HG03469 (cell line): ENCODE results near the gene UBE2L5.

ENCODE experiments used
- ATAC-seq: cut with Tn5 transposase; IDR thresholded peaks from one replicate; pipeline ENCODE4 v1.9.1; 2021; ENCODE audit warnings: mild to moderate bottlenecking, moderate library complexity, moderate number of reproducible peaks; ENCODE audit not compliant: unreplicated experiment

UBE2L5 gene

GRCh38 chr13:30404207-30404606 lies 18.1 kb upstream of the UBE2L5 start:
- no peak for ATAC-seq

- no peak for ATAC-seq
These were observed 15.4 kb upstream of the UBE2L5 start for GRCh38 chr13:30406779-30407416.

GRCh38 chr13:30408319-30409101 lies 13.8 kb upstream of the UBE2L5 start:
- peak; percentile 74 for ATAC-seq

GRCh38 chr13:30409886-30410704 lies 12.2 kb upstream of the UBE2L5 start:
- ATAC-seq = no peak

GRCh38 chr13:30410705-30411125 lies 11.6 kb upstream of the UBE2L5 start:
- no peak for ATAC-seq

DNA sequence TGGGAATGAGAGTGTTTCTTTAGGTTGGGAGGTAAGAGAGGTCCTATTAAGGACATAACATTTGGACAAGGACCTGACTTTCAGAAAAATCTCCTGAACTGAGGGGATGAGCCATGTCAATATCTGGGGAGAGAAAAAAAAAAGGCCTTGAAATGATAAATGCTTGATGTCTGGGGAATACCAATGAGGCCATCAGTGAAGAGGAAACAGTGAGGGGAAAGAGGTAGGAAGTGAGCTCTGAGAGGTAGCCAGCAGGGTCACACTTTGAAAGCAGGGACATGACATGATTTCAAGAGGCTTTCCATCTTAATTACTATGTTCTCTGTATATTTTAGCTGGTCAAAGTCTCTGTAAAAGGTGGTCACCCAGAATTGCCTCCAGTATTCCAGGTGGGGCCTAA lies 9.9 kb upstream of the UBE2L5 start:
- no peak for ATAC-seq

DNA sequence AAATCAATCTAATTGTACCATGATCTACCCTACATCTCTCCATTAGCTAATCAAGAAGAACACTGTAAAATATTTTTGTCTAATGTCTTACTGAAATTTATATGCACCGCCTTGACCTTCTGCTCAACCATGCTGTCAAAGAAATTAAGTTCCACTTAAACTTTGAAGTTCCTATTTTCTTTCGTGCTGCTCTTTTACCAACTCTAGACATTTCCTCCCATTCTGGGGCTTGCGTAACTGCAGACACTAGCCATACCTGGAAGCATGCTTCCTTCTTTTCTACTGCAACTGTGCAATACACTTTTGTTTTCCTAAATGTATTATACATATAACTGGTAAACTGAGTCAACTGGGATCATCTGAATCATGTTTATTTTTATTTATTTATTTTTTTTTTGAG lies 8.5 kb upstream of the UBE2L5 start:
- ATAC-seq = no peak

- no peak for ATAC-seq
These were observed 6.8 kb upstream of the UBE2L5 start for GRCh38 chr13:30415430-30416030.

- no peak for ATAC-seq
These were observed 5.8 kb upstream of the UBE2L5 start for GRCh38 chr13:30416471-30416870.

DNA sequence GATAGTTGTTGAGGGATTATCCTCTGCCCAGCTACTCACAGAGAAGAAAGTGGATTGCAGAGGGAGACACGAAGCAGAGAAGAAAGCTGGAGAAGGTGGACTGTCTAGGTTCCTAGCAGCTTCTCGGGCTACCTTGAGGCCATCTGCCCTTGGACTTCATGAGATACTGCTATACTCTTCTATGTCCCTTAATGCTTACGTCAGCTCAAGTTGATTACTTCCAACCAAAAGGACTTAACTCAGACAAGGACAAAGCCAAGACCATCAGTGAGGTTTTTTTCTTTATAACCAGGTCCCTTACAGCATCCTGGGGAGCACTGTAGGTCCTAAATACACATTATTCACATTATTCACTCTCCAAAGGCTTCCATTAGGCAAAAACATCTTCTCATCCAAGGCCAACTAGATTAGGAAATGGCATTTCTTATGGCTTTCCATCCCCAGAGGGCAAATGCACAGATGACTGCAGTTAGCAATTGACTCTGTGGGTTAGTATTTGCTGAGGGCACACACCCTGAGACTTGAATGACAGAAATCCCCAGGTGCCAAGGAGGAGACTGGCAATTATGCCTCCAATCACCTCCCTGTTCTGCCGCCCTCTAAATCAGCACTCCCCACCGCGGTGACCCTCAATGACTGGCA lies 4.1 kb upstream of the UBE2L5 start:
- ATAC-seq = no peak

DNA sequence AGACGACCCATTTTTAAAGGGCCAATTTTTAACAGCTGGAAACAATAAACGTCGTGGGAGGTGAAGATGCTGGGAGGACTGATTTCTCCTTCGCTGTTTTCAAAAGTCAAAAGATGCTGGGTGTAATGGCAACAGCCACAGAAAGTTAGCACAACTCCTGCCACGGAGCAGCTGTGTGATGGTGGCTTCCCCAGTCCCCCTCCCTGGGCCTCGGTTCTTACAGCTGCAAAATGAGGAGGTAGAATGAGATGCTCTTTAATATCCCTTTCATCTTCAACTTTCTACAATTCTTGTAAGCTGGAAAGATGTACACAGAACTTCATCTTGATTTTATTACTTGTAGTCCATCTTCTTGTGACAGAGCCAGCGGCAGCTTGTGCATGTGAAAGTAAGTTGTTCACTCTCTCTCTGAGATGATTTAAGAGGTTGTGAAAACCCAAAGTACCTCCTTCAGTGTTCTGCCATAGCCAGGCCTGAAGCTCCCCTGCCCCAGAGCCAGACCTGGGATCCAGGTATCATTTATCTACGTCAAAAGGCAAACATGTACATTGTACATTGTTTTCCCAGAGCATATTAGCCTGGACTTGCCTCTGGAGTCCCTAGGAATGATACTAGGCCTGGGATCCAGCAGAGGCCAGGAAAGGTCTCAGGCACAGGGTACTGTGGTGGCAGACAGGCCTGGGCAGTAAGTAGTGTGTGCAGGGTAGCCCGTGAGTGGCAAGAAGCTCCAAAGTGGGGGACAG lies 3.4 kb upstream of the UBE2L5 start:
- no peak for ATAC-seq

GRCh38 chr13:30421093-30422053 lies 920 bp upstream of the UBE2L5 start:
- ATAC-seq = no peak

GRCh38 chr13:30423891-30424290 lies 1.6 kb downstream of the UBE2L5 start:
- no peak for ATAC-seq

DNA sequence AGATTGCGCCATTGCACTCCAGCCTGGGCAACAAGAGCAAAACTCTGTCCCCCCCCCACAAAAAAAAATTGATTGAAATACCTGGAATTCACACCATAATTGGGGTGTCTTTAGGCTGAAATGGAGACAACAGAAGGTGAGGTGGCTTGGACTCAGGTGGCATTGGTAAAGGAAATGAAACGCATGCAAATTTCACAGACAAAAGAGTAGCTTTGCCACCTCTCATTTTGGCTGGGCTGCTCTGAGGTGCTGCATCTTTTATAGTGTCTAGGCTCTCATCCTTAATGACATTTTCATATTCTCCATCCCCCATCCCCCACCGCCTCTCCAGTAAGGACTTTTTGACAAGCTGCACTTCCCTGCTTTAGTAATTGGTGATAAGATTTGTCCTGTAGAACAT lies 6.9 kb downstream of the UBE2L5 start:
- no peak for ATAC-seq

GRCh38 chr13:30429721-30430694 lies 7.7 kb downstream of the UBE2L5 start:
- peak; percentile 70 for ATAC-seq

GRCh38 chr13:30431269-30431940 lies 9.1 kb downstream of the UBE2L5 start:
- ATAC-seq = no peak

DNA sequence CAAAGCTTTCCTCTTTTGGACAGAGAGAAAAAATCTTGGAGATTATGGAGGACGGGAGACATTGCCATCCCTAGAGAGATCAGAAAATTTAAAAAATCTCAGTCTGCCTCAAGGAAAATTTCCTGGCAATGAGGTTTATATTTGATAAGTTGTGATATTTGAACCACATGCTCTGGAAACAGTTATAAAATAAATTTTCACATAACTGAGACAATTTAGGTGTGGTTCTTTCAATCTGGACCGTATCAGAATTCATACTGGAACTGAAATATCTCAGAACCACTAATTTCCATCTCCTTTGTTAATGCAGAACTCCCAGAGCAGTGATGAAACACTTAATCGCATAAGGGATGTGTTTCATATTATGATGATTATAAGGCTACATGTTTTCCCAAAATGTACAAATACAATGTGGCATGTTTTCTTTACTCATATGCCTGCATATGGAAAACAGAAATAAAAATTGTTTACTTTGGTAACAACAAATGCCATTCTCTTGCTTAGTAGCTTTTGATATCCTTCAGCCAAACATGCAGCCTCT lies 13.7 kb downstream of the UBE2L5 start:
- no peak for ATAC-seq
